GM18868 (cell line): Measurements from ENCODE around the gene ZC2HC1B.

Experiments
- ATAC-seq: cut with Tn5 transposase; IDR thresholded peaks from one replicate; pipeline ENCODE4 v1.9.1; 2021; ENCODE audit warnings: mild to moderate bottlenecking, moderate library complexity; ENCODE audit not compliant: unreplicated experiment

Gene ZC2HC1B

DNA sequence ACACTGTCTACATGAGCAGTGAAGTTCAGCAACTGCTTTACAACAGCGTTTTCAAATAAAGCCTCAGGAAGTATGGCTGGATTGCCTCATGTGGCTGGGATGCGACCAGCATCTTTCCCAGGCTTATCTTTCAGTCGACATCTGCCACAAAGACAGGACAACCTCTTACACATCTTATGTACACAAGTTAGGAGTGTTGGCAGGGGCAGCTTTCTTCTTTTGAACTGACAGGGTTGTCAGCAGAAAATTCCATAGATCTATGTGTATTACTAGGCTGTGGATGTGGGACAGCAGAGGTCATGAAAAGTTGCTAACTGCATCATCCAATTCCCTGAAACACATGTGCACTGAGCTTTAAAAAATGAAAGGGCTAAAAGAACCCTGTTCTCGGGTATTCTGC is 95.7 kb downstream of the ZC2HC1B start:
- ATAC-seq = no peak

DNA sequence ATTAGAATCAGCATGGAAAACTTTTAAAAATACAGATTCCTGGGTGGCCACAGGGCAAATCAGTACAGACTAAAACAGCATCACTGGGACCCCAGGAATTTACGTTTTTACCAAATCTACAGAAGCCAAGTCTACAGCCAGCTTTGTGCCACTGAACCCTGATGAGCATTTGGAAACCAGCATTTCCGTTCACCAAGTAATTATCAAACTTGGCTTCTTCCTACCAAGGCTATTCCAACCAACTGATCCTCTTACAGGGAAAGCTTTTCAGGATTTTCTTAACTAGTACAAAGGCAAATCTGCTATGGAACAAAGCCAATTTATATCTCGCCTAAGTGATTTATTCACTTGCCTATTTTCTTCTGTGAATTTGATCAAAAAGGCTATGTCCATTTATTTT is 96.8 kb downstream of the ZC2HC1B start:
- ATAC-seq = no peak

DNA sequence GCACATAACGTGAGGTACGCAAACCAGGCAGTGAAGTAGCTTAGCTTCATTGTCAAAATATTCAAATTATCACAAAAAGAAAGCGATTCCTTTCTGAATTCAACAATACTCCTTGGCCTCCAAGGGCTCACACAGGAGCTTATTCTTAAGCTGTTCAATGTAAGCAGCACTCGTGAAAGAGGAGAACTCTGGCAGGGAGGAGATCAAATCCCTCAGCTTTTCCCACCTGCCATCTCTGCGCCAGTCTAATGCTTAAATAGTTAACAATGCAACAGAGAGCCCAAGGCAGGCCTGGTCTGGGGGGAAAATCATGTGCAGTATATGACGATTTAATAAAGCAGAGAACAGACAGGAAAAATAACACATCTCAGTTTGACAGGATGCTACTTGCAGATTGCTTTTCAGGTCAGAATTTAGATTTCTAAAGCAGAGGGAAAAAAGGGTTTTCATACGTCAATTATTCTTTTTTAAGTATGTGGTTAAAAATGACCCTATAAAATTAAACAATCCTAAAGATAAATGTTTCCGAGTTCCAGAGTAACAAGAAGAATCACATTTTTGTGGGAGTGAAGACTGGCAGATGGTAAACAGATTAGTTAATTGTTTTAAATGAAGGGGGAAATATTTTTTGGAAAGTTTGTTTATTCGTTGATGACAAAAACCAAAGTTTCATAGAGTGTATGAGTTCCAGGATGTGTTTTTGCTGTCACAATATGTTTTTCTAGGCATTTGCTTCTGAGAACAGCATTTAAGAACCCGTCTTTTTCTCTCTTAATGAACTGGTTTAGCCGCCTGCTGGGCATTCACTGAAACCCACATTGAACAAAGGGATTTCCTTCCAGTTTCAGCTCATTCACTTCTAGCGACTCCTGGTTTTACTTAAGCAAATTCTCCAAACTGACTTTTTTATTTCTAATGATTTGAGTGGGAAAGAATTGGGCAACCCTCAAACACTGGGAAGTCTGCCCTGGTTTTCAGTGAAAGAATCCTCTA is 97.9 kb downstream of the ZC2HC1B start:
- ATAC-seq = no peak

DNA sequence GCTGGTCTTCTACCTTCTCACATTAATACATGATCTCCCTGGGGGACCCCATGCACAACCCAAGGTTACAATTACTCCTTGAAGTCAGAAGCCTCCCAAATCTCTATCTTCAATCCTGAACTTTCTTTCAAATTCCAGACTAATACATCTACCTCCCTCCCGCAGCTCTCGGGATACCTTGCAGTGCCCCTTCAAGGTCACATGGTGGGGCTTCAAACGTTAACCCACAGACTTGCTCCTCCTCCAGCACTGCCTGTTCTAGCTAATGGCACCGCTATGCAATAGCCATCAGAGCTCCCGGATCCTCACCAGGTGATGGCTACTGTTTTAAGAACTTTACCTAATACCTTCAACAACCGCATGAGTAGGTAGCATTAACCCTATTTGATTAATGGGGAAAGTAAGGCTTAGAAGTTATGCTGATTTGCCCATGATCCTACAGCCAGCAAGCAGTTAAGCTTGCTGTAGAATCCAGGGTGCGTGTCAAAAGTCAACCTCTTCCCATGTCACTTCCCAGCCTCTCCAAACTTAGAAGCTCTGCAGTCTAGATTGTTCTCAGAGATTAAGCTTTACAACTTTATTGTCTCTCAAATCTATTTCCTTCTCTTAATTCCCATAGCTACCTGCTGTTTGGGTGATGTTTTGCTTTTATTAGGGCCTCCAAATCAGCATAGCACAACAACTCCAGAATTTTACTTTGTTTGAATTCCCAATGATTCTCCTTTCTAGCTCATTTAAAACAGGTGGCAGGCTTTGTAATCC is 99.1 kb downstream of the ZC2HC1B start:
- ATAC-seq = no peak

DNA sequence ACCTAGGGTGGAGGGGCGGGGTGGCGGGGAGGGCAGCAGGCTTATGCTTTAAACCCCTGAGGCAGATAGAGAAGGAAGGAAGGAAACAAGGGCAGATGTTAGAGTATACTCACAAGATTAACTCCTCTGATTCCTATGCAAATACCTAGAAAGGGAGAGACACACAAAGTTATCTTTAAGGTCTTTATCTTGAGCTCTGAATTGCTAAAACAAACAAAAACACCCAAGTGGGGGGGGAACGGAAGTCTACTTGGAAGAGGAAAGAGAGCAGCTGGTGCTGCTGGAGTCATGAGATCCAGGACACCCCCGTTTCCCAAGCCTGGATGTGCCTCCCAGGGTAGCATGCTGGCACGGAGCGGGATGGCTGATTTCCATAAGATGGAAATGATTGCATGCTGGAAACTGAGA is 100.4 kb downstream of the ZC2HC1B start:
- no peak for ATAC-seq

DNA sequence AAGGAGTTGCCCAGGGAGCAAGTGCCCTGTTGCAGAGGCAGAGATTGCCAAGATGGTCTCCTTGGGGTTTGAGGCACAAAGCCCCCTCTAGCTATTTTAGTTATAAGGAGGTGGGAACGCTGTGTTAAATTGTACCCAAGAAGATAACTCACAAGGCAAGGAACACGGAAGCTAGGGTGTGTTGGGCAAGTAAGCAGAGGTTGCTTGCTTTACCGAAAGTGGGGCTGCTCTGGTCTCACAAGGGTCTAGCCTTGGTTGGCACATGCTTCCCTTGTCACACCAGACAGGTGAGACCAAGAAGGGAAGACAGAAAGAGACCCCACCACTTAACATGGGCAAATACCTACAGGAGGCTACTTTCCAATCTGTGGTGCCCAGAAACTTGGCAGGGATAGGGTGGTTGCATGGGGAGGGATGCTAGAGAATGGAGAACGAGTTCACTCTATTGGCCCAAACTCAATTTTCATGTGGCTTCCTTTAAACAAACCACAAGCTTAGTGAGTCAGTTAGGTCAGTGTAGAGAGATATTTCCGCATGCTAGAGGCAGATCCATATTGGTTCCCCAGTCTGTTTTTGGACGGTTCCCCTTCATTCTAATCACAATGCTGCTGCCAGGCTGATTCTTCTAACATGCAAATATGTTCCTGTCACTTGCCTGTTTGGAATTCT is 101.4 kb downstream of the ZC2HC1B start:
- ATAC-seq = no peak

DNA sequence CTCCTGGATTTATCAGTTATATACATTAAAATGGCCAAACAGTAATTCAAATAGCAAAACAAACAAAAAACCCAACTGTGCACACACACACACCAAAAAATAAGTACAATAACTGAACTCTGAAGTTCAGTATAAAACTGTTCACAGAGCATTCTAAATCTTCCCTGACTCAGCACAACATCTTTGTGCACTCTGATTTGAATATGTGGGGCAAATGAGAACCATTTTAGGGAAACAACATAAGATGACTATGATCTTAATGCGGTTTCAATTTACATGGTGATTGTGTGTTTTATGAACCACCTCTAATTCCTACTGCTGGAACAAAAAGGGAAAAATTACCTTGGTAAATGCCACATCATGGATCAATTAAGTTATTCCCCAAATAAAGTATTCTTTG is 102.0 kb downstream of the ZC2HC1B start:
- ATAC-seq = no peak

DNA sequence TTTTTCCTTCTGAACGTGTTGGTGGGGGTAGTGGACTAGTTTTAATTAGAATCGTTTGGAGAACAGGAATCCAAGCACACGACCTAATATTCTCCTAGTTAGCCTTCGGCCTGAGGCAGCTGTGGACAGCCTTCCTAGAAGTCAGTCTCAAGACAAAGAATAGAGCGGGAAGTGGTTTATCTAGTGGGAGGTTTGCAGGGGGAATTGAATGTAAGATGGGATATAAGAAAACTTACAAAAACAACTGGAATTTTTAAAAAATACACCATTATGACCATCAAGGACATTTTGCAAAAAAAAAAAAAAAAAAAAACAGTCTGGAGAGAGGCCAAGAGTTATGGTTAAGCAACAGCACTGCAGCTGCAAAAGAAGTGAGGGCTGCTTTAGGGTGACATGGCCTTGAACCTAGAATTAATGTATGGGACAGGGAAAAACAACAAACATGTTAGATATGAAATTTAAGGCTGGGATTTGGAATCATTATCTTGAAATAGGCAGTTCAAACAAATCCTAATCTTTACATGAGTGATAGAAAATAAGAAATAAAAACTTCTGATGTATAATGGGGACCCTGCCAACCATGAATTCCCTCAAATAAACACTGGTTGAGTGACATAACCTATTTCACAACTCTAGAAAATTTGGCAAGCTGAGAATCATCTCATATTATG is 103.6 kb downstream of the ZC2HC1B start:
- ATAC-seq = no peak

DNA sequence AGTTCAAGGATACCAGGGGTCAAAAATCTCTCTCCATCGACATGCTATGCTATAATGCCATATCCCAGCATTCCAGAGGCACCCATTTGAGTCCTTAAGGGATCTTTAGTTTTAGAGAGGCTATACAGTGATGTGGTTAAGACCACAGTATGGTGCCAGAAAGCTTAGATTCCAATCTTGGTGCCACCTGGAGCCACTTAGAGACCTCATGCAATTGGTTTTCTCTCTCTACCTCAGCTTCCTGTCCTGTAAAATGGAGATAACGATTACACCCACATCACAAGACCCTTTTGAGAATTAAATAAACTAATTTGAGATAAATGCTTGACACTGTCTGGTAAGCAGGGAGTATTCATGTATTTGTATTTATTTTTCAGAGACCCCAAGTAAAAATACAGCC is 104.8 kb downstream of the ZC2HC1B start:
- no peak for ATAC-seq

DNA sequence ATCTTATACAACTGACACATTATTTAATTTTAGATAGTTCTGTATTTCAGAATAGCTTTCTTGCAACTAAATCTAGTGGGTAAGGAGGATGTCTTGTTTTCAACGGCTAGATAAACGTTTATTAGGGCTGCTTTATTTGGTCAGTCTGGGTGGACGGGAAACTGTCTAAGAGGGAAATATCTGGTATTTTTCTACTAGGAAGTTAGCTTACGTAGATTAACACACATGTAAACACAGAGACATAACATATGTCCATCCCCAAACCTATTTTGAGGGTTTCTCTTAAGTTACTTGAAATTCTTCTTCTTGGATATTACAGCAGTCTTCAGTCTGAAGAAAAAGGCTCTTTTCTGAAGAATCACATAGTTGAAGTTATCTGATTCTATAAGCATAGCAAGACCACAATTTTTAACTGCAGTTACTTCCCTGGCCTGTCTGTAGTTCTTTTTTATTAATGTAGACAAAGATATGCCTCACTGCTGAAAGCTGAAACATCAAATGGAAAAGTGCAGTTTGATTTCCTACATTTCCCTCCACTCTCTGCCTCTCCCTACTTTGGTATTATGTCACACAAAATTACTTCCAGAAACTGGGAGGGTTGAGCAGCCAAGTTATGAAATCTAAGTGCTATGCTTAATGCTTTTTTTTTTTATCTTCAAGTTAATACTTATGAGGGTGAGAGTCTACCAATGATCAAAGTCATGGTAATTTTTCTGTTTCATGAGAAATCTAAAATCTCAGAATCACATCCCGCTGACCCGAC is 106.4 kb downstream of the ZC2HC1B start:
- ATAC-seq = no peak

DNA sequence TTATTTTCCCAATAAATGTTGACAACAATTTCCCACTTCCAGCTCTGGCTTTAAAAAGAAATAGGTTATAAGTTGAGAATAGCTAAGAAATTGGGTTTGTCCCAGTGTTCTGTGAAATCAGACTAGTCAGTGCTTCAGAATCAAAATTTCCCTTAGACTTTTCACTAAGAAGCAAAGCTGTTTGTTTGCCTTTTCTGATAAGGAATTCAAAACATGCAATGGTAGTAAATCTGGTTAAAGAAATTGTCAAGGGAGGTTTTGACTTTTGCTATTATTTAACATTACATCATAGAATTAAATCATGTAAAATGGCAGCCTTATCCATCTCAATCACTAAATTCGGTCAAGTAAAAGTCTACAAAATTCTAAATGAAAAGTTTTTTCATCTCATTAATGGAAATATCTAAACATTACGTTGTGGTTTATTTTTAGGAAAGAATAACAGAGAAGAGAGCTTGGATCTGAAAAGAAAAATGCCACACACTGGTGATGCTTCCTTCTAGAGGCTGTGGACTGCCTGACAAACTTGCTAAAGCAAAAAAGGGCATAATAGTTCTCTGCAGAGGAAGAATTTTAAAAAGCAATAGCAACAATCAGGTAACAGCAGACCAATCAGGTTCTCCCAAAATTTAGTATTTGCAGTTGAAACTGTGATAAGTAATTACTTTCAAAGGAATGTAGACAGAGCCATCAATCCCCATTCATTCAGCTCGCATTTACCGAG is 107.4 kb downstream of the ZC2HC1B start:
- no peak for ATAC-seq

DNA sequence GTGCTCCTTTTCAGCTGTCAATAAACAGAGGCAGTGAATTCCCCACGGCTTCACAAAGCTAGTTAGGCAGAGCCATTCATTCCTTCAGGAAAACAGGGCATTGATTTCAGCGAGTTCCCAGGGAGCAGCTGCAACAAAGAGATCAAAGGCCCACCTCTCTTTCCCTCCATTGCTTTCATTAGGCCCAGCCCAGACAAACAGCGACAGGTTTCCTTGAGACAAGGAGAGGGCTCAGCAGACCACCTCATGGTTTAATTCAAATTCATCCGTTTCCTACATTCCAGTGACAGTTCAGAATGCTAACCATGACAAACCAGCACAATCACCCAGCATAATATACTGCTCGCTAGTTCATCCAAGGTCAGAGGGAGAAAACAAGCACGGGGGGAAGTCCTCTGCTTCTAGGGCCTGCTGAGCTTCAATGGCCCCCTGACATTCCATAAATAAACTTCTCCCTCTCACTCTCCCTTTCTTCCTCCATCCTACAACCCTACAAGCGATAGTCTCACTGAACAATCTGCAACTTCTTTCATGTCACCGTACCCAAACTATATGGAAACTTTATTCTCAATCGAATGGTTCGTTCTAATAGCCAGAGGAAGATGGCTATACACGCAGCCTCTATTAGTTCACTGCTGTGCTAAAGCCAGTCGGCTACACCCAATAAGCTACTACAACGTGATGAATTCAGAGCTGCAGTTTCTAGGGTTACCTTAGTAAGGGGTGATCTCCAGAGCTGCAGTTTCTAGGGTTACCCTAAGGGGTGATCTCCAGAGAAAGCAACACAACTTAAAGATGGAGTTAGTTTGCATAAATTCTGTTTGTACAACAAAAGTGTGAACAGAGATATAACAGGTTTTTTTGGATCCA is 109.1 kb downstream of the ZC2HC1B start:
- ATAC-seq = no peak

DNA sequence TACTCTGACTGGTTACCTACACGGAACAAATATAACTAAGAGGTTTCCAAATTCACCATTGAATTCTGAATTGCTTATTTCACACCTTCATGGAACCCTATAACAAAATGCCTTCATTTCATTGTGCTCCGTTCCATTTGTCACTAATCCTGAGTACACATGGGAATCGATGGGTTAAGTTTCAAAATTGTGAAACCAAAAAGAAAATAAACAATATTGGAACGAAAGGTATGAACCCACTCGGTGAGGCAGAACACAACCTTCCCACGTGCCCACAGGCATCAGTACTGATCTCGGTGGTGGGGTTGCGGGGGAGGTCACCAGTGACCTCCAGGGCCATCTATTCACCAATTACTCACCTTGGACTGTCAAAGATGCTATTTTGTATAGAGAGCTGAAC is 109.8 kb downstream of the ZC2HC1B start:
- ATAC-seq = no peak

DNA sequence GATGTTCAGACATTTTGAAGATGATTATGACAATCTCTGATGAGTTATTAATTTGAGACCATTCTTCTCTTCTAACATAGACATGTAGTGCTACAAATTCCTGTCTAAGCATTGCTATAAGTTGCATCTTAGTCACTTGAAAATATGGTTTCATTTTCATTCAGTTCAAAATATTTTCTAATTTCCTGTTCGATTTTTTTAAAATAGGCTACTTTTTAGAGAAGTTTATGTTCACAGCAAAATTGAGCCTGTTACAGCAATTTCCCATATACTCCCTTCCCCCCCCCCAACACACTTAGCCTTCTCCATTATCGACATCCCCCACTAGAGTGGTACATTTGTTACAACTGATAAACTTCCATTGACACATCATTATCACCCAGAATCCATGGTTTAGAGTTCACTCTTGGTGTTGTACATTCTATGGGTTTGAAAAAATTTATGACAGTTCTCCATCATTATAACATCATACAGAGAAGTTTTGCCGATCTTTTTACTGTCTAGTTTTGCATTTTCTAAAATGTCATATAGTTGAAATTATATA is 112.6 kb downstream of the ZC2HC1B start:
- ATAC-seq = no peak

DNA sequence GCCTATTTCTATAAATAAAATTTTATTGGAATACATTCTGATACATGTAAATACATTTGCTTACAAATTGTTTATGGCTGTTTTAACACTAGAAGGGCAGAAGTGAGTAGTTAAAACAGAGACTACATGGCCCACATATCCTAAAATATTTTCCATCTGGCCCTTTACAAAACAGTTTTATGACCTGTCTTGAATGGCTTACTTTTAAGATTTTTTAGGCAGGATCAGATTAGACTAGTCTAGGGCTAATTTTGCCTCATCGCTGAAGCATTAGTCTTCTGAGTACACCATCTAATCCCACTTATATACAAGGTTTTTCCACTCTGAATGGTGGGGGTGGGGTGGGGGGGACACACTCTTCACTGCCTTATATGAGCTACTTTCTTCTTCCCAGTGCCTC is 116.6 kb downstream of the ZC2HC1B start:
- no peak for ATAC-seq

DNA sequence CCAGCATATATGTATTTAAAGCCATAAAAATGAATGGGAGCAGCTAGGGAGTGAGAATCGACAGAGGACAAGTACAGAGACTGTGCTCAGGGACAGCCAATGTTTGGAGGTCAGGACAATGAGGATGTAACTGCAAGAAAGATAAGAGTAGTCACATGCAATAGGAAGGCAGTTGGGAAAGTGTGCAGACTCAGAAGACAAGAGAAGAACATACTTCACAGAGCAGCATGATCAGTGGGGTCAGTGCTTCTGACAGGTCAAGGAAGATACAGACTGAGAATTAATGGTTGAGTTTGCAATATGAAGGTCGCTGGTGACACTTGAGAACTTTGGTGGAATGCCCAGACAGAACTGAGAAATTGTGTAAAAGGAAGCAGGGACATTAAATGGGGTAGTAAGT is 118.7 kb downstream of the ZC2HC1B start:
- ATAC-seq = no peak

DNA sequence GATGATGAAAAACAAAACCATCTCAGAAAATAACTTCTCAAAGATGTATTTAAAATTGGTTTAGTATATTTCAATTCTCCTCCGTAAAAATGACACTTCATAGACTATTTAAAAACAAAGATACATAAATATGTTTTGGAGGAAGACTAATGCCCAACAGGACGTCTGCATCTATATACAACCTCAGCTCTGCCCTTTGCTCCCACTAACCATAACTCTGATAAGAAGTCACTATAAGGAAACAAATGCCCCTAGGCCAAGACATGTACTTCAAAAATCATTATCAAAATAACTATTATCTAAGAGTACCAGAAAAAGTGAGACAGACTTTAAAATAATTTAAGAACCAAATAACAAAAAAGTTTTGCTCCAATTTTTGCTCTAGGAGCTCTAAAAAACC is 120.4 kb downstream of the ZC2HC1B start:
- ATAC-seq = no peak

DNA sequence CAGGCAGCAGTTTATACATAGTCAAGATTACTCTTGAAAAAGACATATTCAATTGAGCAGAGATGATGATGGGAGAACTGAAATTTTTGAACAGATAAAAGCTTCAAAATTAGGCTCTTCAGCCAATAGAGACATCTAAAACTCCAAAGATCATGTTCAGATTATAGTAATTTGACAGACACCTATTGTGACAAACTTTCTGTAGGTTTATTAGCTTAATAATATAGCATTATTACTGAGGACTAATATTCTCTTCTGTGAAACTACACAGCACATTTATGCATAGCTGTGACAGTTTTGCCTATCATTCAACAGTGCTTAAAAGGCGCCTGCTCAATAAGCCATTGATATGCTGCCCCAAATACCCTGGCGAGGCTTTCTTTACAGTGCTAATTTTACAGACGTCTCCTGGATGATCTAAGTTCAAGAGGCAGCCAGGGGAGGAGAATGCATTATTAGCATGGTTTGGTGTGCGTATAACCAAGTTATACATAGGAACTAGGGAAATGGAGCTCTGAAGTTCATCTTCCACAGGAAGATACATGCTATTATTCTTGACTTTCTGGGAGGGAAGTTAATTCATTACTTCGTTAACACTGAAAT is 122.3 kb downstream of the ZC2HC1B start:
- no peak for ATAC-seq
